AML-193 (cell line): ENCODE data around the gene AP5M1.
"Not testable (repeated sequence)": the region's sequence is repeated elsewhere in the genome, so short reads cannot be mapped to it uniquely, and the experiment has no call there.

ENCODE experiments used
- DNase-seq, 2 experiments: peaks; one replicate each; lab custom pipeline; 2025; lab: John Stamatoyannopoulos, UW

Gene AP5M1

DNA sequence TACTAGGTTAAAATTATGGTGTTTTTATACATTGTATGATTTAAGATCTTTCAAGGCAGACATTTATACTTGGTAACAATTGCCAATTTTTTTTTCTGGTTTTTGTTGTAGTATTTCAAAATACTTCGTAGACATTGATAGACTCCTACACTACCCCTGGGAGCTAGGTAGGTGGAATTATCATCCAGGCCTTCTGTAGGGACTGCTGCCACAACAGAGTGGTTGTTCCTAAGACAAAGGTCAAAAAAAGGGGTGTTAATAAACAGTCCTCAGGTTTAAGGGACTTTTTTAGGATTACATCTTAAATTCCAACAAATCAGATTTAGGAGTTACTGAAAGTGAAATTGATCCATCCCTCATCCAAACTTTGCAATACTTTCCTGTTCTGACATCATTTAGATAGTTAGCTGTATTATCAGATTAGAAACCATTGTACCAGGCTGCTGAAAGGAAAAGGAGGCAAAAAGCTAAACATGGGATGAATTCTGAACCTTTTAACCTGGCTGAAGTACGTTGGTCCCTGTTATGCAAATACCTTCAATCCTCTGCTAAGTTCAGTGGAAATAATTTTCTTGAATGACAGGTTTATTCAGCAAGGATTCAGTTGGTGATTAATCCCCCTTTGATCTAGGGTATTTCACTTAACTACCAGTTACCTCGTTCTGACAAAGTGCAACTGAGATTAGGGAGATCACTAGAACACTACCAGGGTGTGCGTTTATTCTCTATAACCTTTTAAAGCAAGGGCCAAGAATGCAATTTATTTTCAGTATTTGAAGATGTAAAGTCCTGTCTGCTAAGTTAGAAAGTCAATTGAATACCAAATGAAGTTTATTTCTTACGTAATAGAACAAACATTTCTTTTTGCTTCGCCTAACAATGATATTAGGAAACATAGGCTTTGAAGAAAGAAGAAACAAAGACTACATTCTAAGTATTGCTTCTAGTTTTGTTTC lies 23.2 kb downstream of the AP5M1 start:
- no peak for DNase-seq

DNA sequence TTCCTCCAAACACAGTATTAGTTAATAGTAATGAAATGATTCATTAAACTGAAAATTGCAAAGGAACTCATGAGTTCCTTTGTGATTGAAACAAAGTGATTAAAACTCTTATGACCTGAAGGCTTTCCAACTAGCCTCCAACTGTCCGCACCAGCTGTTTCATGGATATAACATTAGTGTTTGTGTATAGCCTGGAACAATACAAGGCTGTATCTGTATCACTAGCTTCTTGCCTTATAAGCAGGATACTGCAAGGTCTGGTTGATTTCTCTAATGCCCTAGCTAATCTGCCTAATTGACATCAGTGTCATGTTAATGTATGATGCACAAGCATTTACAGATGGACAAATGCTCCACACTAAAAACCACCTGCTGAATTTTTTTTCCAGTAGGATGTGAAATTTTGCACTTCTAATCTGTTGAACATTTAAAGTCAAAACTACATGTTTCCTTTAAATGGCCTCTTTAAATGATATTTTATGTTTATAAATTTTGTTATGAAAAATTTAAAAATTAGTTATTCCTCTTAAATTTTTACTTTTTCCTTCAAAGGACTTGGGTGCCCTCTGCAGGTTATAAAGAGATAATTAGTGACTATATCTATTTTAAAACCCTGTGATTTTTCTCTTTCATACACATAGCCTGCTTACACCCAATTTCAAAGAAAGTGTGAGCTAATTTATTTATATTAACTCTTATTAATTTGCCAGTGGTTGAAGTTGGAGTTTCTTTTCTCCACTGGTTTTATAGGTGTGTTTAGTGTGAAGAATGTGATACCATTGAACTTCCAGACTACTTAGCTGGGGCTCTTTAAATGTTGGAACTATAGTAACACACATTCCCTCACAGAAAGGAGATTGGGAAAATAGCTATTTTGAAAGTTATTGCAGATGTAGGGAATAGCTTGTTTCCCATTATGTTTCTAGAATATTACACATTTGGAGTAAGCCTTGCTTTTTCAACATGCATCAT lies 25.4 kb downstream of the AP5M1 start:
- peak; percentile 18 to 29 for DNase-seq

DNA sequence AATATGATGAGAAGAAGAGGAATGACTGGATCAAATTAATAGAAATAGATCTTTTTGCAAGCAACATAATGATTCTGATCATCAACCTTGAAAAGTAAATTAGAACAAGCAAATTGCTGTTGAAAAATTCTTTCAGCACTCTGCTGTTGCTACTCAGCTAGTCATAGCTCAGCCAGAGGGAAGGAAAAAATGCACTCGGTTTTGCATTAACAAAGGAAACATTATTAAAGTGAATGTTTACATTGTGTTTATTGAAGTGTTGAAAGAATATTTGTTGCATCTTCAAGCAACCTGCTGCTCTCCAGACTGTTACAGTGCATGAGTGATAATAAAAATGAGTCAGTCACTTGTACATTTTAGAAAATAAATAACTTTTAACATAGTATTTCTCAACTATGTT lies 26.5 kb downstream of the AP5M1 start:
- DNase-seq, result no peak

DNA sequence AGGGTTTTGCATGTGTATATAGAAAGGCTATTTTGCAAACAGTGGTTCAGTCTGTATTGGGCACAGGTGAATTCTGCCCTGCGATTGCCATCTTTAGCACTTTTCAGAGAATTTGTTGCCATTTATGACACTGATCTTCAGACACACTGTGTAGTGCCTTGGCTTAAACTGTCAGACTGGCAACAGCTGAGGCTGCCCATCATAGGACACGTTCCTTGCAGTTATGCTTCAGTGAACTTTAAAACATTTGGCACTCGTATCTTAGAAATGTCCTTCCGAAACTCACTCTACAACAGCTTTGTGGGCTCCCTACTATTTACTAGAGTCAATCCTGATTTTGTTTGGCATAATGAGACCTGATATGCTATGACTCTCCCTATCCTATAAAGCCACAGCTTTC lies 29.1 kb downstream of the AP5M1 start:
- no peak for DNase-seq

DNA sequence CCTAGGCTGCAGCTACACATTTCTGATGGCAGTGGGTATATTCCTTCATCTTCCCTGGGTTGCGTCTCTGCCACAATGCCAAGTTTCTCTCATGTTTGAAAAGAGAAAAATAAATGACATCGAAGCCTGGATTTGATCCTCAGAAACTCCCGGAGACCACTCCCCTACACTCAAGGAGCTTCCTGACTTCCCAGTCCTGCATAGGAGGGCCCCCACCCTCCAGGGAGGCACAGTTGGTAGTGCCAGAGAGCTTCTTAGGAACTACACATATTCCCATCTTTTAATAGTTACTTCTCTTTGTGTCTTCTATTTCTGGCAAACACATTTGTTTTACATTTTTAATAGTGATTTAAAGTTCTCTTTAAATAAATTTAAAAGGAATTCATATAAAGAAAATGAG lies 30.7 kb downstream of the AP5M1 start:
- no peak for DNase-seq

DNA sequence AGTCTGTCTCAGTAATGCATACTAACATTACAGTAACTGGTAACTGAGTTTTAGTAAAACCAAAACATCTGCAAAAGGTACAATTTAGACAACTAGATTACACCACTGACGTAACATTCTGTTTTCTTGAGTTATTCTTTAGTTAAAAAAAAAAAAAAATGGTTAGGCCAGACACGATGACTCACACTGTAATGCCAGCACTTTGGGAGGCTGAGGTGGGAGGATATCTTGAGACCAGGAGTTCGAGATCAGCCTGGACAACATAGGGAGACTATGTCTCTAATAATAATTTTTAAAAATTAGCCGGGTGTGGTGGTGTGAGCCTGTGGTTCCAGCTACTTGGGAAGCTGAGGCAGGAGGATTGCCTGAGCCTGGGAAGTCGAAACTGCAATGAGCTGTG lies 34.1 kb downstream of the AP5M1 start:
- DNase-seq, result no peak

DNA sequence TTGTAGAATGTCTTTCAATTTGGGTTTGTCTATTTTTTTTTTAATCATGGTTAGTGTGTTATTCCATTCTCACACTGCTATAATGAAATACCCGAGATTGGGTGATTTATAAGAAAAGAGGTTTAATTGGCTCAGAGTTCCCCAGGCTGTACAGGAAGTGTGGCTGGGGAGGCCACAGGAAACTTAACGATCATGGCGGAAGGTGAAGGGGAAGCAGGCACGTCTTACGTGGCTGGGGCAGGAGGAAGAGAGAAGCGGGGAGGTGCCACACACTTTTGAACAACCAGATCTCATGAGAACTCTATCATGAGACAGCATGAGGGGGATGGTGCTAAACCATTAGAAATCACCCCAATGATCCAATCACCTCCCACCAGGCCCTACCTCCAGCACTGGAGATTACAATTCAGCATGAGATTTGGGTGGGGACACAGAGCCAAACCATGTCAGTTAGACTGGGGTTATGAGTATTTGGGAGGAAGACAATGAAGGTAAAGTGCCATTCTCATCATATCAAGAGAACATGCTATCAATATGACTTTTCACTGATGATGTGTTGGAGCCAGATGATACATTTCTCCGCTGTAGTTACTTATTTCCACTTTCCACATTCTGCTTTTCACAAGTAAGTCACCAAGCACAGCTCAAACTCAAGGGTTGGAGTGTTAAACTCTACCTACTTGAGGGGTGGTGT lies 45.8 kb downstream of the AP5M1 start:
- DNase-seq, result no peak

DNA sequence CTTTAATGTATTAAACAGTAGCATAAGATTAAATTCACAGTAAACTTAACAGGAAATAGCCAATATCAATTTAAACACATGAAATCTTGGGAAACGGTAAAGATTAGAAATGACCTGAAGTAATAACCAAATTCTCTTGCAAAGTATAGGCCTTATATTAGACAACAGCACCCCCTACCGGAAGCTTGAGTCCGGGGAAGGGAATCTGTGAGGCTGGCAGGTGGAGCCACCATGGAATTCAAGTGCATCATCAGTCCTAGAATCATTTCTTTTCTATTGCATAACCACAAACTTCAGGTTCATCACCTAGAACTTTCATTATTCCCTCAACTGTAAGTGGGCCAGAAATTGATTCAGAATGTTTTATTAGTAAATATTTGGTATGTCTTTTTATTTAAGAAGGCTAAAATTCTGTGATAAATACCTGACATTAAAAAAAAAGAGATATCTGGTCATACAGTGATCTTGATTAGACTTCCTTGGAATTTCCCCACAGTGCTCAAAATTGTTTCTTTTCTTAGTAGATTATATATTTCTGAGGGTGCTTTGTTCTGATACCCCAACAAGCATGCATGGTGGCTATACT lies 48.6 kb downstream of the AP5M1 start:
- DNase-seq, result peak; percentile 52 to 67

DNA sequence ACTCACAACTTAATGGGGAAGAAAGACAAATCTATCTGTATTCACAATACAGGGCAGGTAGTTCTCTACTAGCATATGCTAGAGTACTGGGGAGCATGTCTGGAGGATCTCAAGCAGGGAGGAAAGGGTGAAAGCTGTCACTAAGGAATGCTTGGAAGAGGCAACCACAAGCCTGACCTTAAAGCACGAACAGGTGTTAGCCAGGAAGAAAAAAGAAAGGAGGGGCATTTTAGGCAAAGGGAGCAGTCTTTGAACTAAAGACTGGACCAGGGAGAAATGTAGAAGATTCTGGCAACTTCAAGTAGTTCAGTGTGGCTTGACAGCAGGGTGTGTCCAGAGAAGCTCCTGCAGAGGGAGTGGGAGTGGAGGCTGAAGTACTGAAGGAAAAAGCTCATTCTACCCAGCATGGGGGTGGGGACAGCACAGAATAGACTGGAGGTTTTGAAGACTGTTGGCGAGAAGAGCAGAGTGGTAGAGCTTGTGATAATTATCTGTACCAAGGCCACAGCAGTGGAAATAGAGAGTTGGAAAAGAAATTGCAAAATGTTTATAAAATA lies 50.9 kb downstream of the AP5M1 start:
- DNase-seq, result no peak

DNA sequence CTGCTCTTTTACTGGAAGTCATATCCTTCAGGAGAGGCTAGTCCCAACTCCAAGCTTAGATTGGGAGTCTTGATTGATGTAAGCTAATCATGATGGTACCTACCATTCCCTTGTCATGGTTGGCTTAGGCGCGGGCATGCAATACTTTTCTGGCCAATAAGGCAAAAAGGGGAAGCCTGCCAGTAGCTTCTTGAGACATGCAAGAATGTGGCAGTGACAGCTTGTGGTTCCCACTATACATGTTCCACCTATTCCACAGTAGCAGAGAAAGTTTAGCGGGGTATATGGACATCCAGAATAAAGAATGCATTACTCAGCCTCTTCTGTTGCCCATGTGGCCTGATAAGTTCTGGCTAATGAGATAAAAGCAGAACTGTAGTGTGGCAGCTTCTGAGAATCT lies 55.0 kb downstream of the AP5M1 start:
- no peak for DNase-seq

DNA sequence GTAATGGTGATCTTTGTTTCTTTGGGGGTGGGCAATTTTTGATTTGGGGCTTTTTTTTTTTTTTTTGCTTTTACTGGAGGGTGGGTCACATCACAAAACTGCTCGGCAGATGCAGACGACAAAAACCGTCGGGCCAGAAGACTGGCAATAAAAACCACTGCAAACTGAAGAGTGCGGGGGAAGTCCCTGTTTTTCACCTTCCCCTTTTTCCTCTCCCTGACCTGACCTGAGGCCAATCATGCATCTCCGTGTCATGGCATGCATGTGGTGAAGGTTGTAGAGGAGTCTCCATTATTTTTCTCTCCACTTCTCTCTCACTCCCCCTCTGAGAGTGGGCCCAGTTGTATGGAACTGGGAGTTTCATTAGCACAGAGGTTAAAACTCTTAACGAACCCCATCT lies 57.5 kb downstream of the AP5M1 start:
- no peak for DNase-seq

DNA sequence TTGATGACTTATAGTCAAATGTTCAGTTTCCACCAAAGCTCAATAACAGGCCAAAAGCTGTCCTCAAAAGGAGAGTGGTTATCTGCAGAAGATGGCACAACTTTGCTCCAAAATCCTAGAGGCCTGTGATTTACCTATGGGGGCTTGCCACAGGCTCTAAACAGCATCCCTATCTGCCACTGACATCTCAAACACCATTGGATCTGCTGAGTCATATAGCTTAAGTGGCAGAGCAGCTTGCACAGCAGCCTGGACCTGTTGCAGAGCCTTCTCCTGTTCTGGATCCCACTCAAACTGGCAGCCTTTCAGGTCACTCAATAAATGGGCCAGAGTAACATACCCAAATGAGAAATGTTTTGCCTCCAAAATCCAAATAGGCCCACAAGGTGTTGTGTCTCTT lies 61.1 kb downstream of the AP5M1 start:
- DNase-seq, result no peak

DNA sequence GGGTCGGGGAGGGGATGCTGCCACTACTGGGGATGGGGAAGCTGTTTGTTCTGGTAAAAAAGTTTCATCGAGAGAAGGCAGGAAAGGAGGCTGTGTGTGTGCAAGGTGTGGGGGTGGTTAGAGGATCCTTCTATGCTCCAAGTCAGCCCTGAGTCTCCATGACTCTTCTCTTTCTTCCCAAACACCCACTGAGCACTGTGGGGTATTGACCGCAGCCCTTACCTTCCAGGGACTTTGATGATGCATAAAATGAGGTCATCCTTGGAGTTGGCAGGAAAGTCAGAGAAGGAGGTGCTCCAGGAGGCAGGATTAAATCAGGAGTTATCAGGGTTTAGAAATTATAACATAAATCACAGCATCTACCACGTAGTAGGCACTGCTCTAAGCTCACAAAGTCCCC lies 63.7 kb downstream of the AP5M1 start:
- DNase-seq, result not testable (repeated sequence)

DNA sequence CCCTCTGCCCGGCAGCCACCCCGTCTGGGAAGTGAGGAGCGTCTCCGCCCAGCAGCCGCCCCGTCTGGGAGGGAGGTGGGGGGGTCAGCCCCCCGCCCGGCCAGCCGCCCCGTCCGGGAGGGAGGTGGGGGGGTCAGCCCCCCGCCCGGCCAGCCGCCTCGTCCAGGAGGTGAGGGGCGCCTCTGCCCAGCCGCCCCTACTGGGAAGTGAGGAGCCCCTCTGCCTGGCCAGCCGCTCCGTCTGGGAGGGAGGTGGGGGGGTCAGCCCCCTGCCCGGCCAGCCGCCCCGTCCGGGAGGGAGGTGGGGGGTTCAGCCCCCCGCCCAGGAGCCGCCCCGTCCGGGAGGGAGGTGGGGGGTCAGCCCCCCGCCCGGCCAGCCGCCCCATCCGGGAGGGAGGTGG lies 65.0 kb downstream of the AP5M1 start:
- not testable (repeated sequence) for DNase-seq

DNA sequence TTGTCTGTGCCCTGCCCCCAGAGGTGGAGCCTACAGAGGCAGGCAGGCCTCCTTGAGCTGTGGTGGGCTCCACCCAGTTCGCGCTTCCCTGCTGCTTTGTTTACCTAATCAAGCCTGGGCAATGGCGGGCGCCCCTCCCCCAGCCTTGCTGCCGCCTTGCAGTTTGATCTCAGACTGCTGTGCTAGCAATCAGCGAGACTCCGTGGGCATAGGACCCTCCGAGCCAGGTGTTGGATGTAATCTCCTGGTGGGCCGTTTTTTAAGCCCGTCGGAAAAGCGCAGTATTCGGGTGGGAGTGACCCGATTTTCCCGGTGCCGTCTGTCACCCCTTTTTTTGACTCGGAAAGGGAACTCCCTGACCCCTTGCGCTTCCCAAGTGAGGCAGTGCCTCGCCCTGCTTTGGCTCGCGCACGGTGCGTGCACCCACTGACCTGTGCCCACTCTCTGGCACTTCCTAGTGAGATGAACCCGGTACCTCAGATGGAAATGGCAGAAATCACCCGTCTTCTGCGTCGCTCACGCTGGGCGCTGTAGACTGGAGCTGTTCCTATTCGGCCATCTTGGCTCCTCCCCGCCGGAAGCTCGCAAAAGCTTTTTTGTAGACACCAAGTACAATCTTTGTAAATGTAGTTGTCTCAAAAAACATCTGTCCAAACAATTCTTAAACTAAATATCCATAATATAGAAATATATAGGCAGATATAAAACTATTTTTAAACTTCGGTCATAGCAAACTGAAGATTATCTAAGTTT lies 75.0 kb downstream of the AP5M1 start:
- not testable (repeated sequence) for DNase-seq

DNA sequence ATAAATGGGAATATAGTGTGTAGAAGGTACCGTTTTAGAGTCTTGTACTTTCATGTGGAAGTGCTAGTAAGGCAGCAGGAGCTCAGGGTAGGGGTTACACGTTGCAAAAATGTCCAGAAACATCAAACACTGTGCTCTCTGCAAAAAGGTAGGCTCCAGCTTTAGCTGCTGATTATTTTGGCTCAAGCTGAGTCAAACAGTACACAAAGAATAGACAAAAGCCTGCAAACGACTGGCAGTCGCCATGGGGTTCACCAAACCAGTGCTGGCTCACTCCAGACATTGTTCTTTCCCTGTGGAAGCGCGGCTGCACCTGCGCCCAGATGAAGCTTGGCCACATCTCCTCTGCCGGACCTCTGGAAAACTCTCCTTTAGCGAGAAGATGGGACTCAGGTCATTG lies 76.3 kb downstream of the AP5M1 start:
- no peak for DNase-seq

DNA sequence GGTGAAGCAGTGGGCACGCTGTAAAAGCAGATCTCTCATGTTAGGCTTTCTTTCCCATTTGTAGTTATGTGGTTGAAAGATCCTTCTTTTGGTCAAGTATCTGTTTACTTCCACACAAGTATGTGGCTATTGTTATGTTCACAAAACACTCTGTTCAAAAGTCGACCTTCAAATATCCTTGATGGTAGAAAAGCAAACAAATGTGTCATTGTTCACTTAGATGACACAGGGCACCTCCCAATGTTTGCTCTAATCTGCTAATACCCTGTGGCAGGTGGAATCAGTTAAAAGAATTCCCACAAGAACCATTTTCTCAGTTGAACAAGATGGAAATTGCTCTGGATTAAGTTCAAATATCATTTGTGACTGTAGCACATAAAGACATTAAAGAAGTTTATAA lies 78.0 kb downstream of the AP5M1 start:
- no peak for DNase-seq
